Esophagus muscularis mucosa (tissue), 3 donors: ENCODE results near the gene TAF1C.

ENCODE experiments used
- POLR2A ChIP-seq: fragments of 450-650 bp; IDR thresholded peaks from one replicate; pipeline ENCODE4 v1.6.1; 2017; ENCODE audit warnings: antibody characterized with exemption, moderate library complexity, mild to moderate bottlenecking, low read depth
- TF ChIP-seq, protein P1 (sequence below), 3 experiments: fragments of 200-600 bp in 2 of 3; fragments of 450-650 bp in 1 of 3; sonication (generic) in 2 of 3; IDR thresholded peaks; one replicate each; pipeline ENCODE4 v1.5.1; 2017 to 2019; ENCODE audit warnings: antibody characterized with exemption in 3 of 3, mild to moderate bottlenecking in 2 of 3, moderate library complexity in 1 of 3

- TF ChIP-seq POLR2A, result no peak
- TF ChIP-seq, protein P1, sequence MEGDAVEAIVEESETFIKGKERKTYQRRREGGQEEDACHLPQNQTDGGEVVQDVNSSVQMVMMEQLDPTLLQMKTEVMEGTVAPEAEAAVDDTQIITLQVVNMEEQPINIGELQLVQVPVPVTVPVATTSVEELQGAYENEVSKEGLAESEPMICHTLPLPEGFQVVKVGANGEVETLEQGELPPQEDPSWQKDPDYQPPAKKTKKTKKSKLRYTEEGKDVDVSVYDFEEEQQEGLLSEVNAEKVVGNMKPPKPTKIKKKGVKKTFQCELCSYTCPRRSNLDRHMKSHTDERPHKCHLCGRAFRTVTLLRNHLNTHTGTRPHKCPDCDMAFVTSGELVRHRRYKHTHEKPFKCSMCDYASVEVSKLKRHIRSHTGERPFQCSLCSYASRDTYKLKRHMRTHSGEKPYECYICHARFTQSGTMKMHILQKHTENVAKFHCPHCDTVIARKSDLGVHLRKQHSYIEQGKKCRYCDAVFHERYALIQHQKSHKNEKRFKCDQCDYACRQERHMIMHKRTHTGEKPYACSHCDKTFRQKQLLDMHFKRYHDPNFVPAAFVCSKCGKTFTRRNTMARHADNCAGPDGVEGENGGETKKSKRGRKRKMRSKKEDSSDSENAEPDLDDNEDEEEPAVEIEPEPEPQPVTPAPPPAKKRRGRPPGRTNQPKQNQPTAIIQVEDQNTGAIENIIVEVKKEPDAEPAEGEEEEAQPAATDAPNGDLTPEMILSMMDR (IDR thresholded peaks at IDR 0.05), result peak in 1 of 3 experiments; percentile 30
Observed at GRCh38 chr16:84183911-84184591, 2.8 kb downstream of the TAF1C start.
